CD4-positive, alpha-beta T cell treated with Interleukin-17A for 1 hour (primary cell): ENCODE data around the gene FLT1.
A peak's percentile ranks its signal among the peaks of the same experiment; 100 is the strongest.

Source experiments
- DNase-seq: peaks from one replicate; pipeline ENCODE4 v3.0.0-alpha.2; 2020

The FLT1 gene, protein sequence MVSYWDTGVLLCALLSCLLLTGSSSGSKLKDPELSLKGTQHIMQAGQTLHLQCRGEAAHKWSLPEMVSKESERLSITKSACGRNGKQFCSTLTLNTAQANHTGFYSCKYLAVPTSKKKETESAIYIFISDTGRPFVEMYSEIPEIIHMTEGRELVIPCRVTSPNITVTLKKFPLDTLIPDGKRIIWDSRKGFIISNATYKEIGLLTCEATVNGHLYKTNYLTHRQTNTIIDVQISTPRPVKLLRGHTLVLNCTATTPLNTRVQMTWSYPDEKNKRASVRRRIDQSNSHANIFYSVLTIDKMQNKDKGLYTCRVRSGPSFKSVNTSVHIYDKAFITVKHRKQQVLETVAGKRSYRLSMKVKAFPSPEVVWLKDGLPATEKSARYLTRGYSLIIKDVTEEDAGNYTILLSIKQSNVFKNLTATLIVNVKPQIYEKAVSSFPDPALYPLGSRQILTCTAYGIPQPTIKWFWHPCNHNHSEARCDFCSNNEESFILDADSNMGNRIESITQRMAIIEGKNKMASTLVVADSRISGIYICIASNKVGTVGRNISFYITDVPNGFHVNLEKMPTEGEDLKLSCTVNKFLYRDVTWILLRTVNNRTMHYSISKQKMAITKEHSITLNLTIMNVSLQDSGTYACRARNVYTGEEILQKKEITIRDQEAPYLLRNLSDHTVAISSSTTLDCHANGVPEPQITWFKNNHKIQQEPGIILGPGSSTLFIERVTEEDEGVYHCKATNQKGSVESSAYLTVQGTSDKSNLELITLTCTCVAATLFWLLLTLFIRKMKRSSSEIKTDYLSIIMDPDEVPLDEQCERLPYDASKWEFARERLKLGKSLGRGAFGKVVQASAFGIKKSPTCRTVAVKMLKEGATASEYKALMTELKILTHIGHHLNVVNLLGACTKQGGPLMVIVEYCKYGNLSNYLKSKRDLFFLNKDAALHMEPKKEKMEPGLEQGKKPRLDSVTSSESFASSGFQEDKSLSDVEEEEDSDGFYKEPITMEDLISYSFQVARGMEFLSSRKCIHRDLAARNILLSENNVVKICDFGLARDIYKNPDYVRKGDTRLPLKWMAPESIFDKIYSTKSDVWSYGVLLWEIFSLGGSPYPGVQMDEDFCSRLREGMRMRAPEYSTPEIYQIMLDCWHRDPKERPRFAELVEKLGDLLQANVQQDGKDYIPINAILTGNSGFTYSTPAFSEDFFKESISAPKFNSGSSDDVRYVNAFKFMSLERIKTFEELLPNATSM (N-terminal part only)

DNA sequence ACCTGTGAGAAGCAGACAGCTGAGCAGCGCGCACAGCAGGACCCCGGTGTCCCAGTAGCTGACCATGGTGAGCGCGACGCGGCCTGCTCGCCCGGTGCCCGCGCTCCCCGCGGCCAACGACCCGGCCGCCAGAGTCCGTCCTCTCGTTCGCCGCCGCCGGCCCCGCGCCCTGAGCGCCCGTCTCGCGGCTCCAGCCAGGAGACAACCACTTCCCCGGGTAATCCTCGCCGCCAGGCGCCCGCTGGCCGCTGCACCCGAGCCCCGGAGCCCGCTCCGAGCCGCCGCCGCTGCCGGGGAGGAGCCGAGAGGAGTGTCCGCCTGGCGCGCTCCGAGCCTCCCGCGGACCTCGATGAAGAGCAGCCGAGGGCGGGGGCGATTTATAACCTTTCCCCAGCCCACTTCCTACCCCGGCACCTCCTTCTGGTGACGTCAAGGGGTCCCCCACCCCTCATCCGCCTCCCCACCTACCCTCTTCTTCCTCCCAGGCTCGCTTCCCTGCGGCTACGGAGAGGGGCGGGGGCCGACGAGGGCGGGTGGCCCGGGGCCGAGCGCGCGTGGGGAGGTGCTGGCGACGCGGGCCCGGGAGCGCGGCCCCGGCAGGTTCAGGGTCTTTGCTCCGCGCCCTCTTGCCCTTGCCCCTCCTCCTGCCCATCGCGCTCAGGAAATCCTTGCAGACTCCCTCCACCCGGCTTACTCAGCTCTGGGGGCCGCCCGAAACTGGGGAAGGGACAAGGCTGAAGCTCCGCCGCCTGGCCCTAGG is at the start of gene FLT1:
Gene FLT1 (minus strand): TSS at position 351 of the 760 bp plus-strand sequence. CDS start 285 bp downstream, at position 66.
- DNase-seq, result peak; percentile 12

GRCh38 chr13:28544026-28544425 is 49.1 kb upstream of the FLT1 start:
- DNase-seq, result no peak

DNA sequence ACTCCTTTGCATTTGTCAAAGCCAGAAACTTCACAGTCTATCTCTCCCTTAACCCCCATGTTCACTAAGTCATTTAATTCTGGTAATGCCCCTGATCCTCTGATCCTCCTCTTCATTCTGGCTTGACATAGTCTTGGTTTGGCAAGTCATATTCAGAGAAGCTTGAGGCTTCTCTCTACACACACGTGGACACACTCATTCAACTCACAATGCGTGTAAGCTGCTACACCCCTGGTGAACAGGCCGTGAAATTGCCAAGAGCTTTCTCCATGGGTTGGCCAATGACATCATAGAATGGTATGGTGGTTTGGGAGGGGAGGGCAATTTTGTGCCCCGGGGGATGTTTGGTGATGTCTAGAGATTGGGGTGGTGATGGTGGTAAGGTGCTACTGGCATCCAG is 47.9 kb upstream of the FLT1 start:
- DNase-seq, result no peak

GRCh38 chr13:28541966-28542365 is 47.0 kb upstream of the FLT1 start:
- no peak for DNase-seq

DNA sequence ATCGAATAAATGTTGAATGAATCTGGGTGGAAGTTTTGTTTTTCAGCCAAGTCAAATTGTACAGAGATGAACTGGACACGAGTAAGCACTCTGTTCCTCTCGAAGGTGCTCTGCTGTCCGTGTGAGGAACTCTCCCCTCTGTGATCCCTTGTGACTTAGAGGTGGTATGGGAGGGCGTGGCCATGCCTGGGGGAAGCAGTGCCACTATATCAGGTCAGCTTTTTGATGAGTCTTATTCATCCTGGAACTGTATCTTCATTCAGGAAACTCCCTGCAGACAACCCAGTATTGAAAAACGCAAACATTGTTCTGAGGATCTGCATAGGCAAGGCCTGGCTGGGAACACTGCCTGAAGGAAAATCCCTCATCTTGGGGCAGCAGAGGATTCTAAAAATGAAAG is 45.7 kb upstream of the FLT1 start:
- DNase-seq, result no peak

GRCh38 chr13:28539625-28540286 is 44.8 kb upstream of the FLT1 start:
- no peak for DNase-seq

DNA sequence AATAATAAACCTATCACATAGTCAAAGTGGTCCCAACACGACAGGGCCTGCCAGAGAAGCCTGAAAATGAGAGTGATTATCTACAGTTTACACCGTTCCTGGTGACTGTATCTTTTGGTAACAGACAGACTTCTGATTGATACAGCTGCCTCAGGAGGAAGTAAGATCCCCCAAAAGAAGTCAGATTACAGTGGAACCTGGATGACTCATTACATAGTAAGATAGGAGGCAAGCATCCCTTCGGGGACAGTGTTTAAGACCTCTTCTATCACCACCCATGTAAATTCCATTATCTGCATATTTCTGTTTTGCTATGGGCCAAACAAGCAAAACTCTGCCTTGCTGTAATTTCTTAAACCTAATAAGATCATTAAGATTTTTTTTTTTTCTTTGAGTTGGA is 44.0 kb upstream of the FLT1 start:
- no peak for DNase-seq

GRCh38 chr13:28537171-28537570 is 42.2 kb upstream of the FLT1 start:
- no peak for DNase-seq

DNA sequence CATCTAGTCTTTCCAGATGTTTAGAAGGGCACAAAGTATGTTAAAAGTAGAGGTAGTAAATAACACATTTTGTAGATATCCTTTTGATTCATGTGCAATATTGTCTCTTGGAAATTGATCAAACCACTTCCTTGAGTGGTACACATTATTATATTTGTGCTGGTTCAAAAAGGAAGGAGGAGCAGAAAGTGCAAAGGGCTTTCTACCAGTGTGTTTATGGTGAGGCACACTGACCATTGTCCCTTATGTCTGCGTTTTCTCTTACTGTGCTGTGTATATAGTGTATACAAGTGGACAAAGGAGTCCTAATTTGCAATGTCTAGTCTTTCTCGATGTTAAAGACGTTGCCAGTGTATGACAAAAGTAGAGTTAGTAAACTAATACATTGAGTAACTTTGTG is 41.4 kb upstream of the FLT1 start:
- no peak for DNase-seq

- DNase-seq, result no peak
Observed at GRCh38 chr13:28535734-28536133, 40.8 kb upstream of the FLT1 start.

- DNase-seq, result no peak
Observed at GRCh38 chr13:28534801-28535200, 39.9 kb upstream of the FLT1 start.

DNA sequence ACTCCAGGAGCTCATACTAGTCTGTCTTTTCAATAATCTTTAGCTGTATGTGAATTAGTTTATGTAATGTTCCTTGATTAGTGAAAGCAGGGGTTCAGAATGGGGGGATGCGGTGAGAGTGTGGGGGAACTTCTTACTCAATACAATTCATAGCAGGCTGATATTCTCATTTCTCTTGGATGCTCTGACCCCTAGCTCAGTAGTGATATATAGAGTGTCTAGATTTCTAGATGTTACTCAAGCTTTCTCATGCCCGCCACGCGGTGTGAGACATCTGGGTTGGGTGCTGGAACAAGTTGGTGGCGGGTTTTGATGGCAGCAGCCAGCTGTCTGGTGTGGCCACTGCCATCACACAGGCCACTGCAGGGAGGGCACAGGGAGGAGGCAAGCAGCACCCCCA is 39.3 kb upstream of the FLT1 start:
- no peak for DNase-seq

GRCh38 chr13:28533441-28534166 is 38.7 kb upstream of the FLT1 start:
- DNase-seq, result no peak

DNA sequence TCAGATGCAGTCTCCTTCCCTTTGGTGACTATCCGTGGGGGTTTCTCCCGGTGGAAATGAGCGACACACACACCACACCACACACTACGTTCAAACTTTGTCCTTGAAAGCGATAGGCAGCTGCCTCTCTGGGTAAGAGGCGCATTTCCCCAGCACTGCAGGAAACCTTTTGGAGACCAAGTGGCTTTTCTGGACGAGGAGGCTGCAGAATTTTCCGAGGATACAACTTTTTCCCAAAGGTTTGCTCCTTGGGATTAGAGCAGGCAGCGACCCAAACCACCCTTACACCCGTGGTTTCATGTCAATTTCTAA is 38.2 kb upstream of the FLT1 start:
- no peak for DNase-seq

GRCh38 chr13:28532388-28533124 is 37.6 kb upstream of the FLT1 start:
- DNase-seq, result no peak

DNA sequence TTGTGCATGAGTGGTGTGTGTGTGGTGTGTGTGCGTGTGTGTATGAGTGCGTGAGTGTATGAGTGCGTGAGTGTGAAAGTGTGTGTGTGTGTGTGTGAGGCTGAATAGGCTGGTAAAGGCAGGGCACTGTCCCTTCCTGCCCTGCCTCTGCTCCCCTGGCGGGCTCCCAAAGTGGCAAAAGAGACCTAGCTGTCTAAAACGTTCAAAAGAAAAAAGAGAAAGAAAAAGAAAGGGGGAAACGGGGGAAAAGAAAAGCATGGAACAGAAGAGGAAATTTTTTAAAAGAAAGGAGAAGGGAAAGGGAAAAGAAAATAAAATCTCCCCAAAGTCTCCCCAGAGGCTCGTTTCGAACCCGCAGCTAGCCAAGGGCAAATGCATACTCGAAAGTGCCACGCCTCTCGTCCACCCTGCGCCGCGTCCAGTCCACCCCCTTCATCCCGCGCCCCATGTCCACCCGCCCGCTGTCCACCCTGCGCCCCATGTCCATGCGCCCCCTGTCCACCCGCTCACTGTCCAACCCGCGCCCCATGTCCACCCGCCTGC is 37.0 kb upstream of the FLT1 start:
- no peak for DNase-seq

DNA sequence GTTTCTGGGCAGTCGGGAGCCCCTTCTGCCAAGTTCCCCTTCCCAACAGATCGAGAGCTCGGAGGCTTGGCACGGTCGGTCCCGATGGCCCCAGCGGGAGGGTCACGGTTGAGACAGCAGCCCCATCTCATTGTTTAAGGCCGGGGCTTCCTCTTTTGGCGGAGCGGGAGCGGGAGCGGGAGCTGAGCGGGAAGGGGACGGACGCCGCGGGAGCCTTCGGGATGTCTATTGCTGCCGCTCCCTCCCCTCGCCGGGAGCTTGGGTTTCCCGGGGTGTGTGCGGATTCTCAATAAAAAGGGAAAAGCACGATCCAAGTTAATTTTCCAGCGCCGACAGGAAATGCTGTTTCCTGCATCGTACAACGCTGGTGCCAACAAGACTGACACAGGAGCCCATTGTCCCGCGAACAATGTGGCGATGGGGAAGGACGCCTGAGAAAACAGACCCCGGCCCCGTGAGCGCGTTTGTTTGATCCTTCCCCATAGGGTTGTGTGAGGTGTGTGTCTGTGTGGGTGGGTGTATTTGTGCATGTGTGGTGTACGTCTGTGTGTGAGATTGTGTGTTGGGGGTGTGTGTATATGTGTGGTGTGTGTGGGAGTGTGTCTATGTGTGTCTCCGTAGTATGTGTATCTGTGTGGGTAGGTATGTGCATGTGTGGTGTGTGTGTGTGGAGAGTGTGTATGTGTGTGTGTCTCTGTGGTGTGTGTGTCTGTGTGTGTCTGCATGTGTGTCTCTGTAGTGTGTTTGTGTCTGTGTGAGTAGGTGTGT is 36.3 kb upstream of the FLT1 start:
- DNase-seq, result no peak

DNA sequence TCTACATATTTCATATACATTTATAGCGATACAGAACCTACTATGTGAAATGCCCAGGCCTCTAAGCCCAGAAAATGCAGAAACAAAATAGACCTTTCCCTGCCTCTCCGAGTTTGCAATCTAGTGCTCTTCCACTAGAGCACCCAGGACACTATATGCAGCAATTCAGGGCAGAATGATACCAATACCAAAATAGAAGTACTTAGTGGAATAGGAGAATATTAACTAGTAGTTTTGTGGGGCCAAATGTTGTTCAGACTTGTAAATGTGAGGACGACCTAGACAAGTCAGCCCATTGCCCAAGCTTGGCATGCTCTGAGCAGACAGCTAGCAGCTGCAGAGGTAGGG is 35.8 kb upstream of the FLT1 start:
- no peak for DNase-seq

GRCh38 chr13:28529836-28530235 is 34.9 kb upstream of the FLT1 start:
- no peak for DNase-seq

DNA sequence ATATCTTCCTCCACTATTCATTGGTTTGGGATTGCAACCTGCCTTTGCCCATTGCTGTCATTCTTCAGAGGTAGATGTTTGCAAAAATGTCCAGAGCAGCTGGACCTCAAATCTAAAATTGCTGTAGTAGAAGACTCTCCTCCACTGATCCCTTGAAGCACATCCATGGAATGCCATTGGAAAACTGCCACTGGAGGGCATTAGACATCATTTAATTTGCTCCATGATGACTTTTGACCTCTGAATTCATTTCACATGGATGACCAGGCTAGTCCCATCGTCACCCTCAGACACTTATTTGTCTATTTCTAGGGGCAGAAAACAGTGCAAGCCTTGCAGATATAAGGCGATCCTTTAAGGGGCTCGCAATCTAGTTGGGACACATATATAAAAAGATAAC is 33.9 kb upstream of the FLT1 start:
- DNase-seq, result no peak
